GM12801 (cell line): Measurements from ENCODE around the gene ADAMTS2.

ENCODE experiments used
- CTCF ChIP-seq: IDR thresholded peaks from one replicate; pipeline ENCODE4 v1.5.1; 2011; ENCODE audit warnings: control low read depth; ENCODE audit not compliant: insufficient read length; ENCODE audit errors: extremely low read depth

Gene ADAMTS2

GRCh38 chr5:179235416-179236400 lies 109.6 kb downstream of the ADAMTS2 start:
- no peak for TF ChIP-seq CTCF

DNA sequence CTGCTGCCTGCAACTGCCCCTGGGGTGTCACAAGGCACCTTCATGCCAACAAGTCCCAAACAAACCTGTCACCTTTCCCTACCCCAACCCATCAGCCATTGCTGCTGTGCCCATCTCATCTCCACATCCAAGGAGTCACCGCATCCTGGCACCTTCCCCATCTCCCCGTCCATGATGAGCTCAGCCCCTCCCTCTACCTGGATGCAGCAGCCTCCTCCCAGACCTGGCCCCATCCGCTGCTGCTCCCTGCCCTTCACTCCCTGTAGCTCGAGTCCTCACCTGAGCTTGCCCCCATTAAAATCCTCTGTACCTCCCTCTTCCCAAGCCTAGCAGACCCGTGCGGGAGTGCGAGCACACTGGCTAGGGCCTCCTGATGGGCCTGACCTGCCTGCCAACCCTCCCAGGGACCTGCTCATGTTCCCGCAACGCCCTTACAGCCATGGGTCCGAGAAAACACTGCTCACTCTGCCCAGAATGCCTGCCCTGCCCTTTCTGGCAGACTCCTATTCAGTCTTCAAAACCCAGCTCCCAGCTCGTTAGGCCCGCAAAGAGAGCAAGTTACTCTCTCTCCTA lies 110.6 kb downstream of the ADAMTS2 start:
- TF ChIP-seq CTCF = no peak

DNA sequence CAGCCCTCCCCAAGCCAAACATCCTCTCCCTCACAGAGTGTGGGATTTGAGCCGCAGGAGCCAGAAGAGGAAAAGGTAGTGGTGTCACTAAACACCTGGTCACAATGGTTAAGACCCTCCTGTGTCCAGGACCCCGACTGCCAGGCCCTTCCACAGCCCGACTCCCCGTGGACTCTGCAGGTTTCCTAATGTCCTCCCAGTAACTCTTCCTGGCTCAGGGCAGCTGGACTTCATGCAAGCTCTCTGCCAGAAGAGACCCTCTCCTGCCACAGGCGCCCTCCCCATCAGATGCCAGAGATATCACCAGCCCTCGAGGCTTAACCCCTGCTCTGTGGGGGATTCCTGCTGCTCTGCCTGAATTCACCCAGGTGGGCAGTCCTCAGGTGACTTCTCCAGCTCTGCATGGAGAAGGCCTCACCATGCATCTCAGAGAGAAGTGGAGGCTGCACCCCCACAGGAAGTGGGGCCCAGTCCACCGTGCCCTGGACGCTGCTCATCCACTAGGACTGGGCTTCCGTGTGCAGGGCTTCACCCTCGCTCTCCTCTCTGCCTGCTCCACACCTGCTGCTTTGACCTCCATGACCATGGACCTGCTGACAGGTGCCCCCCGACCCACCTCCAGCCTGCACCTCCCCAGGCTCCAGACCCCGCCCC lies 111.2 kb downstream of the ADAMTS2 start:
- no peak for TF ChIP-seq CTCF

DNA sequence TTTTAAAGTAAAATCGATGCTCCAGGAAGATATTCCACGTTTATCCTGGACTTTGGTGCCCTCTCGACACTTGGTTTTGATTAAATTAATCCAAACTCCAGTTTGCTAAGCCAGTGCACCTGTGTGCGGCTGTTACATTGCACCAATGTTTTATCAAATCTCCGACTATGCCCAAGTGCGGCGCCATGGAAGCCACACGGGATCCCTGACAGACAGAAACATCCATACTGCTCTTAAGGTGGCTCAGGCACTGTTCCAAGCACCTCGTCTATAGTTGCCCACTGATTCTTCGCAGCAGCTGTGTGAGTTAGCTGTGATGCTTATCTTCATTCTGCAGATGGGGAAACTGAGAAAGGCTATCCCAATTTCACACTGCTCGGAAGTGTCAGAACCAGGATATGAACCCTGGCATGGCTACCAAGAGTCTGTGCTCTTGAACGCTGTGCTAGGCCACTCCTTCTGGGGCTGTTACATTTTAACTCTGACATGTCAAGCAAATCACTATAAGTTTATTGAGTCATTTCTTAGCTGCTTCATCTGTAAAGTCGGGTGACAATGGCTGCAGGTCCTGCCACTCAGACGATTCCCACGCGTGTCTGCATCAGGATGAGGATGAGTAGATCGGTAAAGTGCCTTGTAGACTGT lies 113.0 kb downstream of the ADAMTS2 start:
- no peak for TF ChIP-seq CTCF

- no peak for TF ChIP-seq CTCF
Measured at GRCh38 chr5:179231309-179231708, 114.0 kb downstream of the ADAMTS2 start.

- no peak for TF ChIP-seq CTCF
Measured at GRCh38 chr5:179230061-179230461, 115.2 kb downstream of the ADAMTS2 start.

DNA sequence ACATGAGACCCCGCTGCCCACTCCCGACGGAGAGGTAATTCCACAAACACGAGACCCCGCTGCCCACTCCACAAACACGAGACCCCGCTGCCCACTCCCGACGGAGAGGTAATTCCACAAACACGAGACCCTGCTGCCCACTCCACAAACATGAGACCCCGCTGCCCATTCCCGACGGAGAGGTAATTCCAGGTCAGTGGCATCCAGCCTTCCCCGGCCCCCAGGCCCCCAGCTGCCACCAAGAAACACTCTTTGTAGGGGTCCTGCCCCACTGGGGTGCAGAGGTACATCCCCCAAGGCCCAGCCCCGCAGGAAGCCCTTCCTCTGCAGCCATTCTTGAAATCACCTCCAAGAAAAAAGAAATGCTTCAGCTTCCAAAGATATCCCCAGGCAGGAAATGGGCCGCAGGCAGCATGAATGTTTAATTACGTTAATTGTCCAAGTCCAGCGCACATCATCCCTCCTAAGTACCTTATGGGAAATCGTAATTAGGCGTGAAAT lies 115.9 kb downstream of the ADAMTS2 start:
- TF ChIP-seq CTCF = no peak
